A204.1 (cell line): Measurements from ENCODE around the gene NUP153.
"Not testable (repeated sequence)": the region's sequence is repeated elsewhere in the genome, so short reads cannot be mapped to it uniquely, and the experiment has no call there.

Experiments used
- FAIRE-seq: peaks from 2 replicates; lab custom pipeline; 2012; peaks lifted over from hg19 to GRCh38; lab: Jason Lieb, UNC

The NUP153 gene

DNA sequence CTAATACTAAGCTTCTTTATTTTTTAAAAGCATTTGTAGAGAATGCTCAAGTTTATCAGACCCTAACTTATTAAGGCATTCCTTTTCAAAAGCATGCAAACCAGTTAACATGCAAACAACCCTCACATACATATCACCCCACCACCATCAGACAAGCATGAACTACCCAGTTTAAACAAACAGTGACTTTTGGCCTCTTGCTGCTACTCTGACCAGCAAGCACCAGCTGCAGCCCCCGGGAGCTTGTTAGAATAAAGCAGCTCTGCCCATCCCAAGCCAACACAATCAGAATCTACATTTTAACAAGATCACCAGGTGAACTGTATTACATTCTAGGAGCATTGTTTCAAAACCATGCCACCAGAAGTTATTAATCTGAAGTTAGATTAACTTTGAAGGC is 5.9 kb upstream of the NUP153 start:
- FAIRE-seq: no peak

DNA sequence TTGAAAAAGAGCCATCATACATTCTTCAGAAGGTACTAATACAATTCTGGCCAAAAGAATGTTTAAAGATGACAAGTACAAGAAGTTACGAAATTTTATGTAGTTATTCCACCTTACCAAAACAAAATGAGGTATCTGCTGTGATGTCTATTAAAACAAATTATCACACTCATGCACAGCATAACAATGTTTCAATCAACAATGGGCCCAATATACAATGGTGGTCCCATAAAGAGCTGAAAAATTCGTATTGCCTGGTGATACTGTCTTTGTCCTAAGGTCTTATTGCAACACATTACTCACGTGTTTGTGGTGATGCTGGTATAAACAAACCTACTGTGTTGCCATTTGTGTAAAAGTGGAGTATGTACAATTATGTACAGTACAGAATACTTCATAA is 3.6 kb upstream of the NUP153 start:
- FAIRE-seq: no peak

DNA sequence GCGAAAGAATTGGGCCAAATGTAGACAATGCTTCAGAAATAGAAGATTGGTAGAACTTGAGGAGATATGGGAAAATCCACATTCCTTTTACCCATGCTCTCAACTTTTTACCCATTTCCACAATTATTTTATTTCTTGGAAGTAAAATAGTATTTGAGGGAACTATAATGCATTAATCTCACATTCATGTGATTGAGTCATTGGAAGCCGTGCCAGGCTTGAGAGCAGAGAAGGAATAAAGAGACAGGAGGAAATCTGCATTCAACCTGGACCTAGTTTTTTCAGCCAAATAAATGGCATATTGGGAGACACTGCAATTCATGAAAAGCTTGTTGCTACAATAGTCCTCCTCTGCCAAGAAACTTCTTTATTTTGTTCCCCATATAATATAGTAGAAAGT is 2.8 kb upstream of the NUP153 start:
- no peak for FAIRE-seq

DNA sequence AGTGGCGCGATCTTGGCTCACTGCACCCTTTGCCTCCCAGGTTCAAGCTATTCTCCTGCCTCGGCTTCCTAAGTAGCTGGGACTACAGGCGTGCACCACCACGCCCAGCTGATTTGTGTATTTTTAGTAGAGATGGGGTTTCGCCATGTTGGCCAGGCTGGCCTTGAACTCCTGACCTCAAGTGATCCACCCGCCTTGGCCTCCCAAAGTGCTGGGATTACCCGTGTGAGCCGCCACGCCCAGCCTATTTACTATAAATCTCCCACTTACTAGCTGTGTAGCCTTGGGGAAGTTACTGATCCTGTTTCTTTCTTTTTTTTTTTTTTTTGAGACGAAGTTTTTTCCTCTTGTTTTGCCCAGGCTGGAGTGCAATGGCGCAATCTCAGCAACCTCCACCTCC is 1.3 kb upstream of the NUP153 start:
- FAIRE-seq: not testable (repeated sequence)

DNA sequence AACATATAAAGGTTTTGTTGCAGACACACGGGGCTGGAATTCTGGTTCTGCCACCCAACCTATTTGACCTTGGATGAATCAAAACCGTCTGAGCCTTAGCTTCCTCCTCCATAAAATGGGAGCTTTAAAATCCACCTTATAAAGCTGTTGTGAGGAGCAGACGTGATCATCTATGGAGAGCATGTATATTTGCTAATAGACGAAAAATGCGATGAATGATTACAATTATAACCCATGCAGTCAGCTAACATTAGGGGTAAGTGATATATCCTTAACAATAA is 586 bp upstream of the NUP153 start:
- FAIRE-seq: no peak

DNA sequence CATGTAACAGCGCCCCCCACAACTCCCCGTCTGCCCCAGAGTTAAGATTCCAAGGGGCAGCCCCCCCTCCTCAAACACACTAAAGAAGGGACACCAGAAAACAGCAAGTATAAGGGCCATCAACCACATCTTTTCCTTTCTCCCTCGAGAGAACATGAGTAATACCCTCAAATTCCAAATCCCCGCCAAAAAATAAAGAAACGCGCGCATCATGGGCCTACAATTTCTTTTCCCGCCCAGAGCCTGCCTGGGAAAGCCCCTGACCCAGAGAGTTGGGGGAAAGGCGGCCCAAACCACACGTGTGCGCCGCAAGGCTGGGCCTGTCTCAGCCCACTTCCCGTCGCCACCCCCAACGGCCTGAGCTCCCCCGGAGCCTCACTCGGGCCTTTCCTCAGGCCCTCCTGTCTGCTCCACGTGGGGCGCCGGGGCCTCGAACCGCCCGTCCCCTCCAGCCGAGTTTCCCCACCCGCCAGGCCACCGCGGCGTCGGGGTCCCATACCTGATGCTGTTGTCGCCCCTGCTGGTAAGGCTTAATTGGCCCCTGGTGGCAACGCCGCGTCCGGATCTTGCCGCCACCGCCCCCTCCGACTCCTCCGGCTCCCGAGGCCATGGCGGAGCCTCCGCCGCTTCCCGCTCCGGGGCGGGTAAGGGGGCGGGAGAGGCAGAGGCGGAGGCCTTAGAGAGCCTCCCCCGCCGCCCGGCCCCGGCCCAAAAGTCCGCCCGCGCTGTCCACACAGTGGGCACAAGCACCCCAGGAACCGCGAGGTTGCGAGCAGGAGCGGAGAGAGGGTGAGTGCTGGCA is 746 bp downstream of the NUP153 start:
- no peak for FAIRE-seq

DNA sequence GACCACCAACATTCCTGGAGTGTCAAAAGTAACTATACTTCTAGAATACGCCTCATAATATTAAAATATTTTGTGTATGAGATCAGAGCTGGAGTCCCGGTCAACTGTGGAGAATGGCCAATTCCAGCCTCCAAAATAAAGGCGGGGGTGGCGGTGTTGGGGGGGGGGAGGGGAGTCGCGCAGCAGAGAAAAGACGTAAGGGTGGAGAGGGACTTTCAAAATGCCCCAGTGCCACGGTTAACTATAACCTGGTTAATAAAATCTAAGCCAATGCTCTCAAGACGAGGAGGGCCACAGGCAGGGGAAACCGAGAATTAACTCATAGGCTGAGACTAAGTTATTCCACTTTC is 1.3 kb downstream of the NUP153 start:
- FAIRE-seq: no peak

DNA sequence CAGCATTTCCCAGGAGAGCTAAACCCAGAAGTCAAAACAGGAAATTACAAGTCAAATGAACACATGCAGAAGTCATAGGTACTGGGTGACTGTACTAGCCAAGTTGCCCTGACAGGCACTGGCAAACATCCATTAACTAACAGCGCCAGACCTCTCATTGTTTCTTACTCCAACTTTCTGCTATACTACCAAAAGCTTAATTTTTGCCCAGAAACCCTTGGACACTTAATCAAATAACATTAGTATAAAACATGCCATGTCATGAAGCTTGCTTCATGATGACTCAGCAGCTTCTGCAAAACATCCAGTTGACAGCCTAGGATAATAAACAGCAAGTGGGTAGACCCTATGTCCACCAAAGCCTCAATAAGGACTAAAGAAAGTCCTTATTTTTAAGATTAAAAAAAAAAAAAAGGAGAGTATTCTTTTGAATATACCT is 3.5 kb downstream of the NUP153 start:
- no peak for FAIRE-seq

DNA sequence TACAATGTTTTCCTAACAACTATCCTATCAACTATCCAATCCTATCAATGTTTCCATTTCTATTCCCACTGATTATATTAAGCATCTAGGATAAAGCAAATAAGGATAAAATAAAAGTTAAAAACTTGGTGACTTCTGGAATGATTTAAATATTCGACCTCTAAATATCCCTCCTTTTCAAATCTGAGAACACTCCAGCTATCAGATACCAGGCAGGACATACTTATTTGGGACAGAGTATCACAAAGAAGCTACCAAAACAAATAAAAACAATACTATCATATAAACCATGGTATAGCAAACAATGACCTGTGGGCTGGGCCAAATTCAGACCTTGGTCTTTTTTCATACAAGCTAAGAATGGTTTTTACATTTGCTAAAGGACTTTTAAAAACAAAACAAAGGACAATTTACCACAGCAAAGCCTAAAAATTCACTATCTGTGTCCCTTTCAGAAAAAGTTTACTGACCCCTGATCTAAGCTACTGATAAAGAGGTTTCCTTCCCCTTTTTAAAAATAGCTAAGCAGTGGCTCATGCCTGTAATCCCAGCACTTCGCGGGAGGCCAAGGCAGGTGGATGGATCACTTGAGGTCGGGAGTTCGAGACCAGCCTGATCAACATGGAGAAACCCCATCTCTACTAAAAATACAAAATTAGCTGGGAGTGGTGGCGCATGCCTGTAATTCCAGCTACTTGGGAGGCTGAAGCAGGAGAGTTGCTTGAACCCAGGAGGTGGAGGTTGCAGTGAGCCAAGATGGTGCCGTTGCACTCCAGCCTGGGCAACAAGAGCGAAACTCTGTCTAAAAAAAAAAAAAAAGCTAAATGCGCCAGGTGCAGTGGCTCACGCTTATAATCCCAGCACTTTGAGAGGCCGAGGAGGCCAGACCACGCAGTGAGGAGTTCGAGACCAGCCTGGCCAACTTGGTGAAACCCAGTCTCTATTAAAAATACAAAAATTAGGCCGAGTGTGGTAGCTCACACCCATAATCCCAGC is 6.0 kb downstream of the NUP153 start:
- no peak for FAIRE-seq

DNA sequence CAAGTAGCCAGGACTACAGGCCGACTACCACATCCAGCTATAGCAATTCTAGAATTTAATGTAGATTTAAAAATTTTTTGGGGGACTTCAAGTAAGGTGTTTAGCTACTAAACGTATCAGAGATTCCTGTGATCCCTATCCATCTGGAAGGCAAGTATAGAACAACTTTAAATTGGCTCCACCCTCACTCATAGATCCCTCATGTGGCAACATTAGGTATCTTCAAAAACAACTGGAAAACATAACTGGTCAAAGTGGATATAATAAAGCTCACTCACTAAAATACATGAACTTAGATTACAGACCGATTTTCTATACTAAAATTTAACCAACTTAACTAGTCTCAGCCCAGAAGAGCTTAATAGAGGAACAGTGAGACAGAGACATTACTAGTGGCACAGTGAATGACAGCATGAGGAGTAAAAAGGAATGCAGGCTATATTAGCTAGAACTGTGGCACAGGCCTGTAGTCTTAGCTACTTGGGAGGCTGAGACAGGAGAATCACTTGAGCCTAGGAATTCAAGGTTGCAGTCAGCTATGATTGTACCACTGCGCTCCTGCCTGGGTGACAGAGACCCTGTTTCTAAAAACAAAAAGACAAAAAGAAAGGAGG is 14.7 kb downstream of the NUP153 start:
- FAIRE-seq: no peak

DNA sequence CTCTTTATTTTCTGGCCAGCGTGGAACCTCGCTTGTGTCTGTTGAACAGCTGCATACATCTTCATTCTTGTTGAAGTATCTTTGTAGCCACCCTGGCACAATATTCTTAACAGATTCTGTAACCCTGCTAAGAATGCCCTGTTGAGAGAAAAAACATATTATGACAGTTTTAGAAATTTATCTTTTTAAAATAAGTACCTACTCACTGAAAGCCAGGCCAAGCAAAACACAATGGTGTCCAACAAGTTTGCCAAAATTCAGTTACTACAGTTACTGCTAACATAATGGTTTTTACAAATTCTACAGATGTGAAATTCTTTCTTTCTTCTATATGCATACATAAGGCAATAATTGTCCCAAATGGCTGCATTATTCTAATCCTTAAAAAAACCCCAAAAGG is 18.2 kb downstream of the NUP153 start:
- no peak for FAIRE-seq

DNA sequence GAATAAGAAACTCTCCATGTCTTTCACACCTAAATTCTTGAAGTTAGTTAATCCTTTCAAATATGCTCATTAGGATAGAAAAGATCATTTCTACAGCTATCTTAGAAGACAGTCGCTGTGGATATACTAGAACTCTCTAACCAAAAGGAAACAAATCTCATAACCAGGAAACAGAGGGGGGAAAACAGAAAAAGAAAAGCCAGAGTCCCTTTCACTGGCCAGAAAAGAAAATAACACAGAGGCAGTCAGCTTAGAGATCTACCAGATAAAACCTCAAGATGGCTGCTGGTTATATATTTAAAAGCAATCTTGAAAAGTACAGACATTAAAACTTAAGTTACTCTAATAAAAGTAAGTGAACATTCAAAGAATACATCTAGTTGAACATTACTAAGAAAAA is 19.6 kb downstream of the NUP153 start:
- no peak for FAIRE-seq

DNA sequence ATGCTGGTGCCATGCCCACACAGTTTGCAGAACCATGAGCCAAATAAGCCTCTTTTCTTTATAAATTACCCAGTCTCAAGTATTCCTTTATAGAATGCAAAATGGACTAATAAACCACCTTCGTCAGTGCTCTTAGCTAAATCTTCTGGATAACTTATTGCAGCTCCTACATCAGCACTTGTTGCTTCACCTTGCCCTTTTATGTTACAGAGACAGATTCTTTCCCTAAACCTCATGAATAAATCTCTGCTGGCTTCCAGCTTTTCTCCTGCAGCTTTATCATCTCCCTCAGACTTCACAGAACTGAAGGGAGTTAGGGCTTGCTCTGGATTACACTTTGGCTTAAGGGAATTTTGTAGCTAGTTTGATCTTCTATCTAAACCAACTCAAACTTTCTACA is 22.6 kb downstream of the NUP153 start:
- no peak for FAIRE-seq

DNA sequence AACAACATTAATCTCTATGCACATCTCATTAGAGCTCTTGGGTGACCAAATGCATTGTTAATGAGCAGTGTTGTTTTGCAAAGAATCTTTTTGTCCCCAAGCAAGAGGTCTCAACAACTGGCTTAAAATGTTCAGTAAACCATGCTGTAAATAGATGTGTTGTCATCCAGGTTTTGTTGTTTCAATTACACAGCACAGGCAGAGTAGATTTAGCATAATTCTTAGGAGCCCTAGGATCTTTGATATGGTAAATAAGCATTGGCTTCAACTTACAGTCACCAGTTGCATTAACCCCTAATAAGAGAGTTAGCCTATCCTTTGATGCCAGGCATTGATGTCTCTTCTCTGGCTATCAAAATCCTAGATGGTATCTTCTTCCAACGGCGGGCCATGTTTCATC is 23.3 kb downstream of the NUP153 start:
- FAIRE-seq: no peak

DNA sequence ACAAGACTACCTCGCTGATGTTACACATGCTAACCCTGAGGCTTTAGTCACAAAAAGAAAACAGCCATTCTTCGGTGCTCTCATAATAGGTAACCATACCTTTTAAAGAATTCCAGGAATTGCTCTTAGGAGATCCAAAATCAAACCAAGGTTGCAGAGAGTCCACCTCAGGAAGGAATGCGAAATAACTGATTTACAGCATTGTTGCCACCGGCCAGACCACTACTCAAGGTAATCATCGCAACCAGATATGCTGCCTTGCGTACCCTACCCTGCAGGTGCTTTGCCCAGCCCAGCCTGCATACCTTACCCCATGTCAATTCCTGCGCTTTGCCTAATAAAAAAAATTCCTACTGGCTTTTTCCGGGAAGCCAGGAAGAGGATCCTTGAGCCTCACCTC is 27.0 kb downstream of the NUP153 start:
- no peak for FAIRE-seq

DNA sequence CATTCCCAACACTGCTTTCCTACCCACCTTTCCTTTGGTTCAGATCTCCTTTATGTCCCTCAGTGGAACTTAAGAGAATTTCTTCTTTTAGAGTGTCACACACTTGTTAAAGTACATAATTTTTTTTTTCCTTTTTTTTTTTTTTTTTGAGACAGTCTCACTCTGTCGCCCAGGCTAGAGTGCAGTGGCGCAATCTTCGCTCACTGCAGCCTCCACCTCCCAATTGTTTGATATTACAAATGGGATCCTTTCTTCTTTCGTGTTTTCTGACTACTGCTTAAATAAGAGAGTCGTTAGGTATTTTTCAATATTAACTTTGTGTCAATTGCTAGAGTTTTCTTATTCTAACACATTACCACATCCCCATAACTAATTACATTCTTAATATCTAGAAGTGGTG is 29.1 kb downstream of the NUP153 start:
- FAIRE-seq: no peak

DNA sequence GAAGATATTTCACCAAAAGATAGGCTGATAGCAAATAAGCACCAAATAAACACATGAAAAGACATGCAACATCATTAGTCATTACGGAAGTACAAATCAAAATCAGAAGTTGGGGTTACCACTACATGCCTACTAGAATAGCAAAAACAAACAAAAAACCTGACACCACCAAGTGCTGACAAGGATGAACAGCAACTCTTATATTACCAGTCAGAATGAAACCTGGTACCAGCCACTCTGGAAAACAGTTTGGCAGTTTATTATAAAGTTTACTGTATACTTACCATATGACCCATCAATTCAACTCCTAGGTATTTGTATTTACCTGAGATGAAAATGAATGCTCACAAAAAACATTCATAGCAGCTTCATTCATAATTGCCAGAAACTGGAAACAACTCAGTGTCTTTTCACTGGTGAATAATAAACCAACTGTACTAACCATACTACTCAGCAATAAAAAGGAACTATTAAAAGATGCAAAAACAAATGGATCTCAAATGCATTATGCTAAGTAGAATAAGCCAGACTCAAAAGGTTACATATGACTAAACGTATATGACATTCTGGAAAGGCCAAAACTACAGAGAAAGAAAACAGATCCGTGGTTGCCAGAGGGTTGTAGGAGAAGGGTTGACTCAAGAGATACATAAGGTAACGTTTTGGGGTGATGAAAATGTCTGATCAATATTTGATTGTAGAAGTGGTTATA is 33.0 kb downstream of the NUP153 start:
- no peak for FAIRE-seq

DNA sequence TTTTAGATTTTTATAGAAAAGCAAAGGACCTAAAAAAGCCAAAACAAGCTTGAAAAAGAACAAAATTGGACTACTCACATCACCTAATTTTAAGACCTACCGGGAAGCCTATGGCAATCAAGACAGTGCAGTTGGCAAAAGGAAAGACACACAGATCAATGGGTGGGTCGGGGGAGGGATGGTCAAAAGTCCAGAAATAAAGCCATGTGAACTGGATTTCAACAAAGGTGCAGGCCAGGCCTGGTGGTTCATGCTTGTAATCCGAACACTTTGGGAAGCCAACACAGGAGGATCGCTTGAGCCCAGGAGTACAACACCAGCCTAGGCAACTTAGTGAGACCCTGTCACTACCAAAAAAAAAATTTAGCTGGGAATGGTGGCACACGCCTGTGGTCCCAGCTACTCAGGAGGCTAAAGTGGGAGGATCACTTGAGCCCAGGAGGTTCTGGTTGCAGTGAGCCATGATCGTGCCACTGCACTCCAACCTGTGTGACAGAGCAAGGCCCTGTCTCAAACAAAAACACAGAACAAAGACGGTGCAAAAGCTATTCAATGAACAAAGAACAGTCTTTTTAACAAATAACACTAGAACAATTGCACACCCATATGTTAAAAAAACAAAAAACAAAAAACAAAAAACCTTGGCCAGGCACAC is 34.5 kb downstream of the NUP153 start:
- no peak for FAIRE-seq

DNA sequence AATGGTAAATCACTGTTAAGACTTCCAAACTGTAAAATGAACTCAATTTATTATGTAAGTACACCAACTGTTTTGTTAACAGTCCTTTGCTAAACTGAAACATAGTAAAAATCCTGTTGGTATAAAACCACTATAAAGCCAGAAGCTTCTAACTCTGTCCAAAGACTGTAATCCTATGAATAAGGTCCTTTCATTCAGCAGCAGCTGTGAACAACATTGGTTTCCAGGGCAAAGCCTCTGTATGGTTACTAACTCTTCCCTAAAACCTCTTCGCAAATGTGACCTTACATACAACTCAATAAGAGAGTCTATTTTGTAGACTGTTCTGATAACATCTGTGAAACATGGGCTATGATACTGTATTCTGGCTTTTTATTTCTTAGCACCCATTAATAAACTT is 40.1 kb downstream of the NUP153 start:
- no peak for FAIRE-seq

DNA sequence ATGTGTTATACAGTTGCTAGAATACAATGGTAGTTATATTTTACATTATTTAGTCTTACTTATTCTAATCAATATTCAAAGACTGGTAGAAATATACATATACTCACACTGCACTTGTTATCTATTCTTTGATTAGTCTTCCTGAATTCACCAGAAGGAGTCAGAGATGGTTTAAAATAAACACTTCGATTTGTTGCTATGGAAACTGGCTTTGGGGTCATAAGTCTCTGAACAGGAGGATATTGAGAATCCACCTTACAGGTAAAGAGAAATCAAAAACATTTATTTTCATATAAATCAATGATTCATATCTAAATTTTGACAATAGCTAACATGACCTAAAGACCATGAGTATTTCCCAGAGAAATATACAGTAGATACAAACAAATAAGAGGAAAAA is 41.6 kb downstream of the NUP153 start:
- no peak for FAIRE-seq

DNA sequence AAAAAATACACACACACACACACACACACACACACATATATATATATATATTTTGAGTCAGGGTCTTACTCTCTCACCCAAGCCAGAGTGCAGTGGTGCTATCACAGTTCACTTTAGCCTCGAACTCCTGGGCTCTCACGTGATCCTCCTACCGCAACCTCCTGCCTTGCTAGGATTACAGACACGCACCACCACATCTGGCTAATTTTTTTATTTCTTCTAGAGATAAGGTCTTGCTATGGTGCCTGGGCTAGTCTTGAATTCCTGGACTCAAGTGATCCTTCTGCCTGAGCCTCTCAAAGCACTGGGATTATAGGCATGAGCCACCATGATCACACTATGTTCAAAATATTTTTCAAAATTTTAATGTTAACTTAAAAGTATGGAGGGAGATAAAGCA is 43.5 kb downstream of the NUP153 start:
- FAIRE-seq: no peak

DNA sequence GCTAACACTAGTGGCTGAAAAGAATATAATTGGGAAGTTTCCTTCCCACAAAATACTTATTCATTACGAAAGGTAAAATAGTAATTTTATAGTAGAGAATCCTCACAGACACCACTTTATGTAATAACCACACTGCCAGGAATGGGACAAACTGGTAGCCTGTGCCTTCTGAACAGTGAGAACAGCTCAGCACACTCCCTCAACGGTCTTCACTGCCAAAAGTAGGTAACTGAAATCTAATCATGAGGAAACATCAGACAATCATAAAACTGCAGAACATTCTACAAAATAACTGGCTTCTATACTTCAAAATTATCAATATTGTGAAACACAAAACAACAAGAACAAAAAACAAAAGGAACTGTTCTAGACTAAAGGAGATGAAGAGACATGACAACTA is 44.1 kb downstream of the NUP153 start:
- FAIRE-seq: no peak
